ENCODE data around the gene CELSR2. TPM values are rescaled to one million over a fixed set of nuclear protein-coding genes. Genes with fewer than 3 reads are reported as not detected.

CELSR2 gene
- total RNA-seq, 2 experiments from 2014 or later, result 6.9 to 12.5 TPM

- intact Hi-C loops (cut with micrococcal nuclease; ENCODE audit: unreplicated experiment), result no loop called here
- POLR2A ChIA-PET, result interaction anchor here (0.9 to 1.3 kb wide), 4 partner anchors 8 to 17 kb away, joined by 3 to 6 read pairs (median 5); no protein-coding TSS in a partner anchor
- Histone ChIP-seq H3K27ac (ENCODE audit: low read depth, low read length, poor library complexity, severe bottlenecking) (no peak overlapping the region), H3K4me3 (ENCODE audit: low read depth, low read length, poor library complexity, severe bottlenecking) (no peak overlapping the region), H3K79me2 (ENCODE audit: insufficient read depth, low read depth, low read length) (no peaks in the 10 kb centered on the region), H3K4me2 (ENCODE audit: low read length) (no peak overlapping the region), H3K4me1 (ENCODE audit: insufficient read depth, low read length, poor library complexity, severe bottlenecking) (peaks cover 9% of the 10 kb centered on the region), H3K36me3 (ENCODE audit: insufficient read depth, low read length) (no peaks in the 10 kb centered on the region), H4K20me1 (ENCODE audit: insufficient read depth, low read length) (no peaks in the 10 kb centered on the region), H3K9me2 (ENCODE audit: insufficient read depth, low read length) (no peaks in the 10 kb centered on the region), H2AFZ (ENCODE audit: low read length) (no peak overlapping the region), H3K9me3 (ENCODE audit: low read length) (no peaks in the 10 kb centered on the region)
- BruUV-seq (replicated peaks), result no TSS peak
- CTCF ChIA-PET (ENCODE audit: unreplicated experiment), result interaction anchor here (1.1 kb wide), 1 partner anchor 14 kb away, joined by 3 read pairs; no protein-coding TSS in a partner anchor
- TF ChIP-seq EZH2phosphoT487 (IDR thresholded peaks at IDR 0.05; ENCODE audit: borderline replicate concordance, low read depth, low read length), result no peak
- TF ChIP-seq, protein P1, sequence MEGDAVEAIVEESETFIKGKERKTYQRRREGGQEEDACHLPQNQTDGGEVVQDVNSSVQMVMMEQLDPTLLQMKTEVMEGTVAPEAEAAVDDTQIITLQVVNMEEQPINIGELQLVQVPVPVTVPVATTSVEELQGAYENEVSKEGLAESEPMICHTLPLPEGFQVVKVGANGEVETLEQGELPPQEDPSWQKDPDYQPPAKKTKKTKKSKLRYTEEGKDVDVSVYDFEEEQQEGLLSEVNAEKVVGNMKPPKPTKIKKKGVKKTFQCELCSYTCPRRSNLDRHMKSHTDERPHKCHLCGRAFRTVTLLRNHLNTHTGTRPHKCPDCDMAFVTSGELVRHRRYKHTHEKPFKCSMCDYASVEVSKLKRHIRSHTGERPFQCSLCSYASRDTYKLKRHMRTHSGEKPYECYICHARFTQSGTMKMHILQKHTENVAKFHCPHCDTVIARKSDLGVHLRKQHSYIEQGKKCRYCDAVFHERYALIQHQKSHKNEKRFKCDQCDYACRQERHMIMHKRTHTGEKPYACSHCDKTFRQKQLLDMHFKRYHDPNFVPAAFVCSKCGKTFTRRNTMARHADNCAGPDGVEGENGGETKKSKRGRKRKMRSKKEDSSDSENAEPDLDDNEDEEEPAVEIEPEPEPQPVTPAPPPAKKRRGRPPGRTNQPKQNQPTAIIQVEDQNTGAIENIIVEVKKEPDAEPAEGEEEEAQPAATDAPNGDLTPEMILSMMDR (conservative IDR thresholded peaks at IDR 0.05; ENCODE audit: low read length), result no peak
- DNase-seq (ENCODE audit: low spot score), result no peak
These were observed 41.8 kb upstream of the CELSR2 start for GRCh38 chr1:109207467-109208103.

DNA sequence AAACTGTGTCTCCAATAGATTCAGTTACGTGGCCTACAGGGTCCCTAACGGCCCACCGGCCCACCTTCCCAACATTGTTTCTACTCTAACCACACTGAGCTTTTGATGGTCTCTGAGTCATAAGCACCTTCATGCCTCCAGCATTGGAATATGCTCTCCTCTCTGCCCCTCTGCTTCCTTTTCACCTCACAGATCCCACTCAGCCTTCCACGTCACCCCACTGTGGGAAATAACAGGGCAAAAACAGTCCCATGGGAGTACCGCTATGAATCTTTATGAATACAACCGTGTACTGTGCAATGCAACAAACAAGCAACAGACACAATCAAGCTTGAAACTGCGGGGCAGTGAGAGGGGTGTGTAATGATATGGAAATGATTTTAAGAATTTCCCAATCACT lies 40.9 kb upstream of the CELSR2 start:
- Histone ChIP-seq H3K27ac (ENCODE audit: low read depth, low read length, poor library complexity, severe bottlenecking) (no peak overlapping the region), H4K20me1 (ENCODE audit: insufficient read depth, low read length) (no peaks in the 10 kb centered on the region), H3K79me2 (ENCODE audit: insufficient read depth, low read depth, low read length) (no peaks in the 10 kb centered on the region), H3K9me3 (ENCODE audit: low read length) (no peaks in the 10 kb centered on the region), H3K4me1 (ENCODE audit: insufficient read depth, low read length, poor library complexity, severe bottlenecking) (peaks cover 14% of the 10 kb centered on the region), H3K4me3 (ENCODE audit: low read depth, low read length, poor library complexity, severe bottlenecking) (no peak overlapping the region), H3K36me3 (ENCODE audit: insufficient read depth, low read length) (no peaks in the 10 kb centered on the region), H3K9me2 (ENCODE audit: insufficient read depth, low read length) (no peaks in the 10 kb centered on the region), H2AFZ (ENCODE audit: low read length) (no peak overlapping the region), H3K4me2 (ENCODE audit: low read length) (no peak overlapping the region)
- TF ChIP-seq EZH2phosphoT487 (IDR thresholded peaks at IDR 0.05; ENCODE audit: borderline replicate concordance, low read depth, low read length), result no peak
- TF ChIP-seq, protein P1 (conservative IDR thresholded peaks at IDR 0.05; ENCODE audit: low read length), result no peak
- POLR2A ChIA-PET, result no interaction called here
- CTCF ChIA-PET (ENCODE audit: unreplicated experiment), result no interaction called here
- intact Hi-C loops (cut with micrococcal nuclease; ENCODE audit: unreplicated experiment), result no loop called here
- no peak for DNase-seq (ENCODE audit: low spot score)
- no TSS peak for BruUV-seq (replicated peaks)

GRCh38 chr1:109208836-109209463 lies 40.4 kb upstream of the CELSR2 start:
- Histone ChIP-seq H4K20me1 (ENCODE audit: insufficient read depth, low read length) (no peaks in the 10 kb centered on the region), H3K4me3 (ENCODE audit: low read depth, low read length, poor library complexity, severe bottlenecking) (no peak overlapping the region), H3K4me2 (ENCODE audit: low read length) (no peak overlapping the region), H3K9me3 (ENCODE audit: low read length) (no peaks in the 10 kb centered on the region), H2AFZ (ENCODE audit: low read length) (no peak overlapping the region; the same call in 1 of the 2 replicates), H3K4me1 (ENCODE audit: insufficient read depth, low read length, poor library complexity, severe bottlenecking) (peaks cover 15% of the 10 kb centered on the region), H3K36me3 (ENCODE audit: insufficient read depth, low read length) (no peaks in the 10 kb centered on the region), H3K79me2 (ENCODE audit: insufficient read depth, low read depth, low read length) (peaks cover 2% of the 10 kb centered on the region; the same call in 1 of the 2 replicates), H3K9me2 (ENCODE audit: insufficient read depth, low read length) (no peaks in the 10 kb centered on the region), H3K27ac (ENCODE audit: low read depth, low read length, poor library complexity, severe bottlenecking) (no peak overlapping the region)
- BruUV-seq (replicated peaks), result no TSS peak
- CTCF ChIA-PET (ENCODE audit: unreplicated experiment), result no interaction called here
- no peak for DNase-seq (ENCODE audit: low spot score)
- TF ChIP-seq, protein P1 (conservative IDR thresholded peaks at IDR 0.05; ENCODE audit: low read length), result no peak
- TF ChIP-seq EZH2phosphoT487 (IDR thresholded peaks at IDR 0.05; ENCODE audit: borderline replicate concordance, low read depth, low read length), result no peak
- POLR2A ChIA-PET, result interaction anchor here (0.6 kb wide), 1 partner anchor 252 kb away, joined by 3 read pairs; no protein-coding TSS in a partner anchor
- intact Hi-C loops (cut with micrococcal nuclease; ENCODE audit: unreplicated experiment), result no loop called here

All from OCI-LY7 (cell line).